GM12891 (cell line): Measurements from ENCODE around the gene TRMT44.

ENCODE experiments used
- DNase-seq: peaks from one replicate; pipeline ENCODE4 v3.0.0; 2011; ENCODE audit warnings: low spot score; ENCODE audit not compliant: insufficient read length
- FAIRE-seq: peaks from 2 replicates; lab custom pipeline; 2011; peaks lifted over from hg19 to GRCh38; lab: Jason Lieb, UNC
- PAX5 ChIP-seq: IDR thresholded peaks from 2 replicates; pipeline ENCODE4 v1.6.1; 2011; ENCODE audit warnings: low read length, moderate library complexity, mild to moderate bottlenecking; ENCODE audit not compliant: insufficient read depth, severe bottlenecking
- POLR2A ChIP-seq: IDR thresholded peaks from 2 replicates; pipeline ENCODE4 v1.6.1; 2011; ENCODE audit warnings: low read depth, low read length, control low read depth
- POLR2AphosphoS5 ChIP-seq: IDR thresholded peaks from 2 replicates; pipeline ENCODE4 v1.6.1; 2011; ENCODE audit warnings: low read depth, low read length, control low read depth
- POU2F2 ChIP-seq: IDR thresholded peaks from 2 replicates; pipeline ENCODE4 v1.6.1; 2011; ENCODE audit warnings: low read depth, mild to moderate bottlenecking, control low read depth, low read length, moderate library complexity
- SPI1 ChIP-seq: IDR thresholded peaks from 2 replicates; pipeline ENCODE4 v1.6.1; 2011; ENCODE audit warnings: low read depth, low read length, control low read depth
- TAF1 ChIP-seq: IDR thresholded peaks from 2 replicates; pipeline ENCODE4 v1.6.1; 2011; ENCODE audit warnings: low read depth, low read length, control low read depth

The TRMT44 gene

DNA sequence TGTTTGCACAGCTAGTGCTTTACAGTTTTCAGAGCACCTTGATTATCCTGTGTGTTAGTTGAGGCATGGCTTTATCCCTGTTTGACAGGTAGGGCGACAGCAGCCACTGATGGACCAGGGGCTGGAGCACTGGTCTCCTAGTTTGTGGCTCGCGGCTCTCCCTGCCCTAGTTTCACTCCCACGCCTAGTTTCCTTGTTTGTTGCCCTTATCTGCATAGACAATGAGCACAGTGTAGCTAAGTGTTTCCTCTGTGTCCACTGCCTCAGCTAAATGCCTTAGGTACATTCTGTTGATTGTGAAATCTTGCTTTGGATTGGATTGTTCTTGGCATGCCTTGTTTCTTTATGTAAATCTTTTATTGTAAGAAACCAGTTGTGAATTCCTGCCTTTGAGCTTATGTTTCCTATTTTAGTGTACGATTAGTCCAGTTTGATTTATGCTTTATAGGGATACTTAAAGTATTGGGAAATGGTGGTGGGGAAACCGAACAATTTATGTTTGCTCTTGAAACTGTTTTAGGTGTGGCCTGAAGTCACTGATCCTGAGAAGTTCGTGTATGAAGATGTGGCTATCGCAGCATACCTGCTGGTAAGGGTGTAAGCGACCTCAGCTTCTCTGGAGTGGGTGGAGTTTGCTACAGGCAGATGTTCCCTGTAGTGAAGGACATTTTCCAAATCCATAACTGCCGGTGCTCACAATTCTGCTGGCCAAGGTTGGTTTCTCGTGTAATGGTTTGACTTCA lies 11.0 kb downstream of the TRMT44 start:
- TF ChIP-seq POU2F2 (no peak), POLR2A (no peak), SPI1 (no peak), TAF1 (no peak)
- FAIRE-seq = no peak
- DNase-seq = no peak

DNA sequence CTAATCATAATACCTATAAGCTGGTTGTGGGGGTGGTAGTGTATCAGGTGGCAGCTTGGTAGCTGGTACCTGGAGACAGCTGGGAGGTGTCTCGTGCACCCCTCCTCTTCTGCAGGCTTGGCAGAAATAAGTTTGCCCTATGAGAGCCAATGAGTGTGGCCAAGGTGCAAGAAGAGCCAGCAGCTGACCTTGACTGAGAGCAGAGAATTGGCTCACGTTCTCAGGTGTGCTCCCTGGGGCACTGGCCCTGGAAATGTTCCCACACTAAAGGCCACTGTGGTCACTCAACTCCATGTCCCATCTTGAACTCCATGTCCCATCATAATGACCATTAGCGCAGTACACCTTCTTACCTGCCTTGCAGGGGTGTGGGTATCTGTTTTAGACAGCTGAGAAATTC lies 13.4 kb downstream of the TRMT44 start:
- no peak for DNase-seq
- no peak for FAIRE-seq
- TF ChIP-seq PAX5 = no peak
- no peak for TF ChIP-seq POLR2AphosphoS5
- no peak for TF ChIP-seq SPI1
- no peak for TF ChIP-seq TAF1
- TF ChIP-seq POLR2A = no peak
- no peak for TF ChIP-seq POU2F2

DNA sequence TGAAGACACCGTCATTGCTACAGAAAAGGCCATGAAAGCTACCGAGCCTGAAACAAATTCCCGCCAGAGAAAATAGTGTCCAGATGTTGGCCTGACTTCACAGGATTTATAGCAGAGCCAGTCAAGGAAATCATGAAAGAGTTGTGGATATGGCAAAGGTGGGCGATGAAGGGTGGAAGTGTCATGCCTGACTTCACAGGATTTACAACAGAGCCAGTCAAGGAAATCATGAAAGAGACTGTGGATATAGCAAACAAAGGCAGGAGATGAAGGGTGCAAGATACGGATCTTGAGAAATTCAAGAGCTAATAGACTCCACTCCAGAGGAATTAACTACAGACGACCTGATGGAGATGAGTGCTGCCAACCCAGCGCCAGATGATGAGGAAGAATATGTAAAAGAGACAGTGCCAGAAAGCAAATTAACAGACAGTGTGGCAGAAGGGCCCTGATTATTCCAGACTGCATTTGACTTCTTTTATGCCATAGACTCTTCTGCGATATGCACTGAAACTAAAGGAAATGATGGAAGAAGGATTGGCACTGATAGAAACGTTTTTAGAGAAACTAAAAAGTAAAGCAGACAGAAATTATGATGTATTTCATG lies 17.2 kb downstream of the TRMT44 start:
- no peak for FAIRE-seq
- TF ChIP-seq POU2F2 (no peak), POLR2AphosphoS5 (no peak), SPI1 (no peak), TAF1 (no peak), PAX5 (no peak), POLR2A (no peak)
- DNase-seq = no peak

DNA sequence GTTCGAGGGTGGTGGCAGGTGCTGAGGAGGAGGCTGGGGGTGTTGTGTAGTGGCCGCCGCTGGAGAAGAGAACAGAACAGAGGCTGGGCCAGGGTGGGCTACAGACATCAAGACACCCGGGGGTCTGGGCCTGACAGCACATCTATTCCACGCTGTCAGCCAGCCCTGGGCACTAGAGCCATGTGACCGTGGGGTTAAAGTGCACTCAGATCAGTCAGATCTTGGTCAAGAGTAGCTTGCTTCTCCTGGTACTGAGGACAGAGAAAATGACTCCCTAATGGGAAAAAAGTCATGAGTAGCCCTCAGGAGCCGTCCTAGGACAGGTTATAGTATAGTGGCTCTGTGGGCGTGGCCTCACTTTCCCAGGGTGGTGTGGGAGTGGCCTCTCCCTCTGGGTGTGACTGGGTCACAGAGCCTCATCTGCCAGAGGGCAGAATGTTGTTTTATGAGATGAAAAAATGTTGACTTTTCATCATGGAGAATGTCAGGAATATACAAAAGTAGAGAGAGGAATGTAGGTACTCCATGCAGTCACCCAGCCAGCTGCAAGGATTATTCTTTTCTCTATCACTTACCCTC lies 19.4 kb downstream of the TRMT44 start:
- no peak for DNase-seq
- no peak for TF ChIP-seq SPI1
- no peak for TF ChIP-seq POLR2A
- TF ChIP-seq TAF1 = no peak
- TF ChIP-seq PAX5 = no peak
- no peak for TF ChIP-seq POU2F2
- no peak for TF ChIP-seq POLR2AphosphoS5
- FAIRE-seq = no peak

DNA sequence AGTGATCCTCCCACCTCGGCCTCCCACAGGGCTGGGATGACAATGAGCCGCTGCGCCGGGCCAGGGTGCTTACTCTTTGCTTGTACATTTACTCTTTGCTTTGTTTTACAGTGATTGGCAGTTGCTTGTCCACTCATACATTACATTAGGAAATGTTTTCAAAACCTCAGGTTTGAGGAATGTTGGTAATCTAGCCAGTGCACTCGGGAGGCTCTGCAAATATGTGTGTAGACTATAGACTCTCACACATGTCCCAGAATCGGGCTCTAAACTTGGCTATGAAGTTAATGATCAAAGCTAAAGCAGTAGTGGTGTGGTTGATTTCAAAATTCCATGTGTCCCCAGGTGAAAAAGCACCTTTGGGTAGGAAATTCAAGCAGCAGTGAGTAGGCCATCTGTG lies 20.5 kb downstream of the TRMT44 start:
- FAIRE-seq = no peak
- no peak for TF ChIP-seq PAX5
- TF ChIP-seq POLR2A = no peak
- TF ChIP-seq TAF1 = no peak
- no peak for TF ChIP-seq POLR2AphosphoS5
- no peak for TF ChIP-seq SPI1
- no peak for TF ChIP-seq POU2F2
- DNase-seq = no peak

- no peak for DNase-seq
- no peak for TF ChIP-seq POLR2A
- no peak for TF ChIP-seq PAX5
- TF ChIP-seq TAF1 = no peak
- no peak for TF ChIP-seq POU2F2
- TF ChIP-seq POLR2AphosphoS5 = no peak
- no peak for TF ChIP-seq SPI1
- FAIRE-seq = no peak
Measured at GRCh38 chr4:8461616-8462015, 21.0 kb downstream of the TRMT44 start.

DNA sequence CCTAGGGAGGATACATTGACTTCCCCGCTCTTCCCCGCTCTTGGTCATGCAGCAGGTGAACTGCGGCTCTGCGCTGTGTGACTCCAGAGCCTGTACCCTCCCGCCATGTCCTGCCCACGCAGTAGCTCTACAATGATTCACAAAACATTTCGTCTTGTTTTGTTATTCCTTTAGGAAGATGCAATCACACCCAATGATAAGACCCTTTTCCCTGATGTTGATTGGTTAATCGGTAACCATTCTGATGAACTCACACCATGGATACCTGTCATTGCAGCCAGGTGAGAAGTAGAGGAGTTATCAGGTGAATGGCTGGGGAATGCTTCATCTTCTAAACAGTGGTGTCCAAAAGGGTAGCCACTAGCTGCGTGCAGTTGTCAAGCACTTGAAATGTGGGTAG lies 23.2 kb downstream of the TRMT44 start:
- TF ChIP-seq POU2F2 = no peak
- TF ChIP-seq PAX5 = no peak
- no peak for TF ChIP-seq SPI1
- no peak for TF ChIP-seq TAF1
- no peak for TF ChIP-seq POLR2AphosphoS5
- no peak for TF ChIP-seq POLR2A
- DNase-seq = no peak
- no peak for FAIRE-seq

DNA sequence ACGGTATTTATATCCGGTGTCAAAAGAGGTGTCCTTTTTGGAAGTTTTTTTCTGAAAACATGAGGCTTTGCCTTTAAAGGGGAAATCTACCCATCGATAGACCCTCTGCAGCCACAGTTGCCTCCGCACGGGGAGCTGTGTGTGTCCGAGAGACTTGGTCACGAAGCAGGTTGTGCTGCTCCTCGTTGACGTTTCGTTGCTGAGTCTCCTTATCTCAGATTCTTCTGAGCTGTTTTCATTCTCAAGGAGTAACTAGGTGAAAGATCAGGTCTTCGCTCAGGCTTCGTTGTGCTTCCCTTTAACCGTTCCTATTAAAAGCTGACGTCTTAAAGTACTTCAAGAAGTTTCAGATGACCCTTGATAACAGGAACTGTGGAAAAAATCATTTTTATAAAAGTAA lies 23.8 kb downstream of the TRMT44 start:
- FAIRE-seq (no peak), DNase-seq (no peak)
- TF ChIP-seq PAX5 = no peak
- TF ChIP-seq POLR2AphosphoS5 = no peak
- TF ChIP-seq POU2F2 = no peak
- TF ChIP-seq SPI1 = no peak
- no peak for TF ChIP-seq POLR2A
- TF ChIP-seq TAF1 = no peak

GRCh38 chr4:8465615-8466611 lies 25.3 kb downstream of the TRMT44 start:
- no peak for FAIRE-seq
- no peak for TF ChIP-seq POU2F2
- TF ChIP-seq SPI1 = no peak
- no peak for TF ChIP-seq POLR2AphosphoS5
- TF ChIP-seq TAF1 = no peak
- TF ChIP-seq PAX5 = no peak
- TF ChIP-seq POLR2A = no peak

GRCh38 chr4:8467016-8467415 lies 26.4 kb downstream of the TRMT44 start:
- FAIRE-seq = no peak
- TF ChIP-seq SPI1 (no peak), POU2F2 (no peak), PAX5 (no peak), POLR2A (no peak), TAF1 (no peak), POLR2AphosphoS5 (no peak)
- DNase-seq = no peak

More at GRCh38 chr4:8465615-8466611, 25.3 kb downstream of the TRMT44 start:
- DNase-seq = no peak
